ENCODE results near the gene KCNJ6.

Gene KCNJ6

DNA sequence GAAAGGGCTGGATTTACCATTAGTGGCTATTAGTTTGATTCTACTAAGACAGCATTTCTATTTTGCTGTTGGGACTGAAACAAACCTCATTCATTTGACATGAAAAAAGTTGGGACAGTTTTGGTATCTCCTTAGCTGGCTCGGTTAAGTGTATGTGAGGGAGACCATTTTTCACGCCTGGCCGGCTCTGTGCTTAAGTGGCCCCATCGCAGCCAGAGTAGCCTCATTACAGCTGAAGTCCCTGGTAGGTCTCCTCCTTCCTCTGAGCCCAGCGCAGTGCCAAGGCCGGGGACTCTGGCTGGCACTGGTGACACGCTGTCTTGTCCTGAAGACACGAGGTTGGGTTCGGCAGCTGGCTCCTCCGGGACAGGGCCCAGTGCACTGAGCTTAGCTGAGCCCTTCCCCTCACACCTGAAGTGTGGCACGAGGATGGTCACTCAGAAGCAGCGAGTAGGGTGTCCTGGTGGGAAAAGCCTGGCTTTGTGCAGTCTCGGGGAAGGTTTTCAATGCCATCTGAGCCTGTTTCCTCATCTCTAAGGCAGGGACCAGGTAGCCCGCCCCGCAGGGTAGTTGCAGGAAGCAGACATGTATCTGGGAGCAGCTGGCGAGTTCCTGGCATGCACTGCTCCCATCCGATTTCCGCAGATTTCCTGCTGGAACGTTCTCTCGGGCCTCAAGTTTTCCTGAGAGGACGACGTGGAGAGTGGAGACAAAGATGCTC lies 353.2 kb downstream of the KCNJ6 start:
- DNase-seq = peak; percentile 22

DNA sequence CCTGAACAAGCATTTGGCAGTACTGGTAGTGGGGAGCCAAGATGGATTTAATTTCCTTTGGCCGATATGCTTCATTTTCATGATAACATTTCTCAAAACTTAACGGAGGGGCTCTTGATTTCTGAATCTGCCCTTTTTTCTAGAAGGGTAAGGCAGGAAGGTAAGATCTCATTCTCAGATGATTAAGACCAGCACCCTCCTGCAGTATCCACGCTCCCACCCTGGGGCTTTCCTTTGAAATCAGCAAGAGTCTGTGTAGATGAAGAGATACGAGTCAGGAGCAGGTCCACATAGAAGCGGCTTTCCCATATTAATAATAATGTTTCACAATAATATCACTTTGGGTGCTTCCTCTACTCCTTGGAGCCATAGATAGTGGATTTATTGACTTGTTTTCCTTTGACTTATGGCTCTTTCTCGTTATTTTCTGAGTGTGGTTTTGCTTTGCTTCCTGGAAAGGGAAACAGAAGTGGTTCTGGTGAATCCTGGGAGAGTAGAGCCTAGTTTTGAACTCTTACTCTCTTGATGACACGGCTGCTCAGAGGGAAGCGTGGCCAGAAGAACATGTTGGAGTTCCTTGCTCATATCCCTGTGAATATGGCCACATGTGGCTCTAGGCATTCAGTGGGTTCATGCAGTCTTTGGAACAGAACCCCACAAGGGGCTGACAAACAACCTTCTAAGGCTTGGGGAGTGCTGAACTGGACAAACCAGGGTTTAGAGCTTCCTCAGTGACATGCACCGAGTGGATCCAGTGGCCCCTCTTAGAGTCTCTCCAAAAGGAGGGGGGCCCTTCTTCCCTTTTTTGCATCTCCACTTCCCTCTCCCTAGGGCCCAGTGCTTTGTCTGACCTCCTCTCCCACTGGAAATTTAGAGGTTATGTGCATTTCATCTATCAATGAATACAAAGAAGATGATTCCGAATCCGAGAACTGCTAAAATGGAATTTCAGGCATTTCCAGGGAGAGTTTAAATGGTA lies 354.0 kb downstream of the KCNJ6 start:
- DNase-seq = no peak

DNA sequence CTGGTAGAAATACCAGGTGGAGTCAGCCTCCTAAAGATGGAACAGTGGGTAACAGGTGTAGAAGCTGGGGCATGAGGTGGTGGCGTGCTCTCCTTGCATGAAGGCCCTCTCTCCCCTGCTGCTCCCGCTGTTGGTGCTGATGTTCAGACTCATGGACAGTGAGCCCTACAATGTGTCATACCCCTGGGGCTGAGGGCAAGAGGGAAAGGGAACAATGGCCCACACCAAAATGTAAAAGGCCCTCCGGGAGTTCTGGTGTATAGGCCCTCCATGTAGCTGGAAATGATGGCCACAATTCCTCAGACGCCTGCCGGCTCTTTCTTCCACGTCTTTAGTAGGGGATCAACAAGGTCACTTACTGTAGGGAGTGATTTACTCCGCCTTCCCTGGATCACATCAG lies 354.8 kb downstream of the KCNJ6 start:
- DNase-seq = no peak

DNA sequence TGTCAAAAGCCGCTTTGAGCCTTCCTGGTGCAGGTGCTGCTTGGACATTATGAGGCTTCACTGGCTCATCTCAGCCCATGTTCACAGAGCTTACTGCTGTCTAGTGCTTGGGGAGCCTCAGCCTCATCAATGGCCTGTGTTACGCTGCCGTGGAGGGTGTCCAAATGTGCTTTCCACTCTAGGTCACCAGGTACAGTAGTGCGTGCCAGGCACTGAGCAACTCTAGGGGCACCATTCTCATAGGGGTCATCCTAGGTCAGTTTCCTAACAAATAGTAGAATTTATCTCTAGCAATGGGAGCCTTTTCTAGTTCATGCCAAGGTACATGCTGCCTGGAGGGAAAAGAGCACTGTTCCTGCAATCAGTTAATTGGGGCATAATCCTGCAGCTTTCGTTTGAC lies 355.9 kb downstream of the KCNJ6 start:
- DNase-seq = no peak

DNA sequence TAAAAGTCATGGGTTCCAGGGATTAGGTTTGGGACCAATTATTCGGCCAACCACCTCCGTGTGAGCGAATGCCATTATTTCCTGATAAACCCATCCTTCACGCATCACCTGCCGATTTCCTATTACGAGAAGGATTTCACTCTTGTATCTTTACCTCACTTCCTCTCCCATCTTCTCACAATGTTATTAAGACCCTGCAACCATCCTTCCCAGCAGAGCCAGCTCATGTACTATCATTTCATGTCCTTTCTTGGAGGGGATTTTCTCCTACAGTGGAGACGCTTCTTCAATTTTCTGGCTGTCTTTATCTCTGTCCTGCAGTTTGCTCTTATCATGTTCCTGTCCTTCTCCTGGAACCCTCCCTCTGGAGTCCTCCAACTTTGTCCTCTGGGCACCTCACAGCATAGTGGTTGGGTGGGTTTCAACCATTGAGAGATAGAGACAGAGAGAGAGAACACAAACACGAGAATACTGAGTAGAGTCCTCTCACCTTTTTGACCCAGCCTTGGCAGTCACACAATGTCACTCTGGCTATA lies 357.5 kb downstream of the KCNJ6 start:
- DNase-seq = no peak

All from NCI-H2029 treated with DMSO at 0.1 percent for 48 hours (cell line).